Heart left ventricle (tissue), 13 donors: ENCODE data around the gene RNF183.
"Not testable (repeated sequence)": the region's sequence is repeated elsewhere in the genome, so short reads cannot be mapped to it uniquely, and the experiment has no call there.

Source experiments
- POLR2A ChIP-seq, 2 donors: fragments of 450-650 bp; IDR thresholded peaks; one replicate each; pipeline ENCODE4 v1.6.1; 2017; ENCODE audit warnings: antibody characterized with exemption in 2 of 2, mild to moderate bottlenecking in 2 of 2, moderate library complexity in 2 of 2
- TF ChIP-seq, protein P1 (sequence below), 12 donors: fragments of 200-600 bp; sonication (generic) in 4 of 12; IDR thresholded peaks; one replicate each; pipeline versions ENCODE4 v1.5.0 to v1.8.0; 2018 to 2022; ENCODE audit warnings: antibody characterized with exemption in 12 of 12, mild to moderate bottlenecking in 5 of 12
- donor health status: ischemic (EF 13 %, LVEDD 7.1; RV severe dilation, severe dysfunction).
- donor health status: DM: no; HTN: yes; CAD: no.
- donor health status: DM: no; HTN: no; CAD: no.
- donor health status: ischemic (EF 25% LVEDD 6.9; RV normal size, moderate dysfunction).
- donor health status: ischemic (EF 25% LVEDD 5.7; RV mildly dilated, moderate dysfunction).
- donor health status: ischemic (EF 35%, LVEDD 5.7; RV mildly dilated, moderate dysfunction).
- donor health status: nonischemic (EF 11% LVEDD 7.7; RV severe dilation, severe dysfunction).
- donor health status: DM: yes; HTN: yes; CAD: no.
- donor health status: PGD.
- donor health status: ischemic (EF 29% LVEDD 5.4; RV normal size, mild dysfunction).
- donor health status: nonischemic (EF 23%, LVEDD 6.1; RV moderate dilation, normal function).

DNA sequence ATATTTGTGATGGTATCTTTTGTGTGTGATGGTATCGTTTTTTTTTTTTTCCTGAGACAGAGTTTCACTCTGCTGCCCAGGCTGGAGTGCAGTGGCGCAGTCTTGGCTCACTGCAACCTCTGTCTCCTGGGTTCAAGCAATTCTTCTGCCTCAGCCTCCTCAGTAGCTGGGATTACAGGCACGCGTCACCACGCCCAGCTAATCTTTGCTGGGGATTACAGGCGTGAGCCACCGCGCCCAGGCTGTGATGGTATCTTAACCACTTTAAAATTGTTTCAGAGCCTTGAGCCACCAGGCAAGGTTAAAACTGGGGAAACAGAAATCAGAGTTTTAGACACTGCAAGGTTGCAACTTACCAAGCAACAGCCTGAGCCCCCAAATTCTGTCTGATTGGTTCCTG is 6.9 kb downstream of the RNF183 start:
- TF ChIP-seq POLR2A (IDR thresholded peaks at IDR 0.05), result not testable (repeated sequence)
- TF ChIP-seq, protein P1, sequence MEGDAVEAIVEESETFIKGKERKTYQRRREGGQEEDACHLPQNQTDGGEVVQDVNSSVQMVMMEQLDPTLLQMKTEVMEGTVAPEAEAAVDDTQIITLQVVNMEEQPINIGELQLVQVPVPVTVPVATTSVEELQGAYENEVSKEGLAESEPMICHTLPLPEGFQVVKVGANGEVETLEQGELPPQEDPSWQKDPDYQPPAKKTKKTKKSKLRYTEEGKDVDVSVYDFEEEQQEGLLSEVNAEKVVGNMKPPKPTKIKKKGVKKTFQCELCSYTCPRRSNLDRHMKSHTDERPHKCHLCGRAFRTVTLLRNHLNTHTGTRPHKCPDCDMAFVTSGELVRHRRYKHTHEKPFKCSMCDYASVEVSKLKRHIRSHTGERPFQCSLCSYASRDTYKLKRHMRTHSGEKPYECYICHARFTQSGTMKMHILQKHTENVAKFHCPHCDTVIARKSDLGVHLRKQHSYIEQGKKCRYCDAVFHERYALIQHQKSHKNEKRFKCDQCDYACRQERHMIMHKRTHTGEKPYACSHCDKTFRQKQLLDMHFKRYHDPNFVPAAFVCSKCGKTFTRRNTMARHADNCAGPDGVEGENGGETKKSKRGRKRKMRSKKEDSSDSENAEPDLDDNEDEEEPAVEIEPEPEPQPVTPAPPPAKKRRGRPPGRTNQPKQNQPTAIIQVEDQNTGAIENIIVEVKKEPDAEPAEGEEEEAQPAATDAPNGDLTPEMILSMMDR (IDR thresholded peaks at IDR 0.05), result not testable (repeated sequence)
